LNCaP clone FGC (cell line): ENCODE data around the gene IZUMO4.

Experiments used
- DNase-seq: peaks from one replicate; pipeline ENCODE4 v3.0.0-alpha.2; 2011; ENCODE audit warnings: low read depth
- H3K4me3 ChIP-seq: 2 replicates; pipeline ENCODE4 v1.5.1; 2011; ENCODE audit warnings: mild to moderate bottlenecking, low read depth, low read length, control low read depth
- CTCF ChIP-seq: IDR thresholded peaks from 2 replicates; pipeline ENCODE4 v1.5.1; 2012; ENCODE audit warnings: mild to moderate bottlenecking; ENCODE audit not compliant: control insufficient read depth, insufficient read depth; ENCODE audit errors: extremely low read depth

Gene IZUMO4

GRCh38 chr19:2114218-2114617, 17.5 kb downstream of the IZUMO4 start:
- TF ChIP-seq CTCF: no peak
- DNase-seq: no peak
- no peak overlapping the region for H3K4me3 ChIP-seq

- no peak overlapping the region for H3K4me3 ChIP-seq
- no peak for DNase-seq
- TF ChIP-seq CTCF: no peak
Measured at GRCh38 chr19:2114821-2115220, 18.1 kb downstream of the IZUMO4 start.

- no peak for TF ChIP-seq CTCF
- no peak overlapping the region for H3K4me3 ChIP-seq
- DNase-seq: no peak
Measured at GRCh38 chr19:2115324-2115723, 18.6 kb downstream of the IZUMO4 start.

- TF ChIP-seq CTCF: no peak
- DNase-seq: no peak
Measured at GRCh38 chr19:2115911-2116426, 19.3 kb downstream of the IZUMO4 start.

DNA sequence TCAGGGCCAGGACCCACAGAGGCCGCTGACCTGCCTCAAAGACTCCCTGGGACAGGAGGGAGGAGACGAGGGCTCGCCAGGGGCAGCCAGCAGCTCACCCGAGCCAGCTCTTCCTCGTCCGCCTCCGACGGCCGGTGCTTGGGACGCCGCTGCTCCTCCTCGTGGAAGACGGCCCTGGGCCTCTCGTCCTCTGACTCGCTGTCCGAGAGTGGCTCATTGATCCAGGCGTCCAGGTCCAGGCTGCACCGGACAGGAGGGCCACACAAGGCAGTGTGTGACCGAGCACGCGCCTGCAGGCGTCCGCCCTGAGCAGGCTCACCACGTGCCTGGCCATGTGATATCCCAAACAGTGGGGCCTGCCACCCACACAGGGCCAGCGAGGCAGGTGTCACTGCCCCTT, 19.8 kb downstream of the IZUMO4 start:
- TF ChIP-seq CTCF: no peak
- no peak for DNase-seq
- no peak overlapping the region for H3K4me3 ChIP-seq

More at GRCh38 chr19:2115911-2116426, 19.3 kb downstream of the IZUMO4 start:
- no peak overlapping the region for H3K4me3 ChIP-seq

GRCh38 chr19:2117215-2117960, 20.7 kb downstream of the IZUMO4 start:
- no peak for DNase-seq
- no peak for TF ChIP-seq CTCF
- H3K4me3 ChIP-seq: no peak overlapping the region

DNA sequence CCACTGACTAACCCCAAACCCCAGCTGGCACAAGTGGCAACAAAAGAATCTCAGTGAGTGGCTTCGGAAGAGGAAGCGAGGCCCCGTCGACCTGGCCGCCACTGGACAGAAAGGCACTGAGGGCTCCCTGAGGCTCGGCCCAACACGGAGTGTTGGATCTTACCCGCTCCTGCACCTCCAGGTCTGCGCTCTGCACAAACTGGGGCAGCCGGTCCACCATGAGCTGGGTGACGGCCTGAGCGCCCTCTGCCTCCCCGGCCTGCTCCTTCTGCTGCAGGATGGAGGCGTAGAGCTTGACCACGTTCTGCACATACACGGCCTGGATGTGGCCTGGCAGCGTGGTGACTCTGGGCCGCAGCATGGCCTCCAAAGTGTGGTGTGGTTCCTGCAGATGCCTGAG, 21.7 kb downstream of the IZUMO4 start:
- no peak for TF ChIP-seq CTCF
- DNase-seq: no peak
- no peak overlapping the region for H3K4me3 ChIP-seq
